Choroid plexus epithelial cell (primary cell): ENCODE measurements around the gene INSRR.

Source experiments
- DNase-seq: peaks from one replicate; pipeline ENCODE4 v3.0.0-alpha.2; 2010; ENCODE audit warnings: low read depth
- H3K4me3 ChIP-seq: 2 replicates; pipeline ENCODE4 v1.5.1; 2011; ENCODE audit warnings: low read depth, mild to moderate bottlenecking, control low read depth, low read length, moderate library complexity
- CTCF ChIP-seq: conservative IDR thresholded peaks from 2 replicates; pipeline ENCODE4 v1.5.1; 2011; ENCODE audit warnings: low read depth, mild to moderate bottlenecking, control low read depth, inconsistent platforms, low read length, moderate library complexity

The INSRR gene

DNA sequence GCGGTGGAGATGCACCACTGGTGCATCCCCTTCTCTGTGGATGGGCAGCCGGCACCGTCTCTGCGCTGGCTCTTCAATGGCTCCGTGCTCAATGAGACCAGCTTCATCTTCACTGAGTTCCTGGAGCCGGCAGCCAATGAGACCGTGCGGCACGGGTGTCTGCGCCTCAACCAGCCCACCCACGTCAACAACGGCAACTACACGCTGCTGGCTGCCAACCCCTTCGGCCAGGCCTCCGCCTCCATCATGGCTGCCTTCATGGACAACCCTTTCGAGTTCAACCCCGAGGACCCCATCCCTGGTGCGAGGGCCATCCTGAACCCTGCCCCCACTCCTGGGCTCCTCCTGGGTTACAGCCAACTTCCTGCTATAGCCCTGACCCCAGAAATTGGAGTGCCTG is 14.7 kb upstream of the INSRR start:
- H3K4me3 ChIP-seq, result no peak overlapping the region
- DNase-seq, result no peak
- TF ChIP-seq CTCF, result no peak

- DNase-seq, result no peak
- H3K4me3 ChIP-seq, result no peak overlapping the region
- no peak for TF ChIP-seq CTCF
Measured at GRCh38 chr1:156869455-156869854, 10.5 kb upstream of the INSRR start.

DNA sequence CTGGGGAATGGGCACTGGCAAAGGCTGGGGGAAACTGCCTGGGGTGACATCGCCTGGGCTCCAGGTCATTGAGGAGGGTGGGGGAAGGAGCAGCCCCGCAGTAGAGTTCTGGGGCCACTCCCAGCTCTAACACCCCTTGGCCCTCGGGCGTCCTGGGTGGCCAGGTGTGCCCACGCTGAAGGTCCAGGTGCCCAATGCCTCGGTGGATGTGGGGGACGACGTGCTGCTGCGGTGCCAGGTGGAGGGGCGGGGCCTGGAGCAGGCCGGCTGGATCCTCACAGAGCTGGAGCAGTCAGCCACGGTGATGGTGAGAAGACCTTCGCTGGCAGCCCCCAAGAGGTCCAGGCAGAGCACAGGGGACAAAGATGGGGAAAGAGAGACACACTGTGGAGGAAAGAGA is 9.4 kb upstream of the INSRR start:
- no peak for DNase-seq
- TF ChIP-seq CTCF, result no peak
- no peak overlapping the region for H3K4me3 ChIP-seq

- no peak for DNase-seq
- no peak overlapping the region for H3K4me3 ChIP-seq
- TF ChIP-seq CTCF, result no peak
Measured at GRCh38 chr1:156866249-156866909, 7.5 kb upstream of the INSRR start.

GRCh38 chr1:156865865-156866248 is 6.9 kb upstream of the INSRR start:
- H3K4me3 ChIP-seq, result no peak overlapping the region
- no peak for DNase-seq
- TF ChIP-seq CTCF, result no peak

GRCh38 chr1:156865258-156865657 is 6.3 kb upstream of the INSRR start:
- no peak for DNase-seq
- no peak for TF ChIP-seq CTCF
- H3K4me3 ChIP-seq, result no peak overlapping the region

- no peak overlapping the region for H3K4me3 ChIP-seq
- DNase-seq, result no peak
- TF ChIP-seq CTCF, result no peak
Measured at GRCh38 chr1:156864796-156865195, 5.9 kb upstream of the INSRR start.
